KOPT-K1 (cell line): ENCODE results near the gene LAMA3.

Experiments
- H3K27ac ChIP-seq: fragments of 200-600 bp; sonication (generic); 2 replicates; pipeline ENCODE4 v1.5.1; 2016; ENCODE audit warnings: antibody characterized with exemption, mild to moderate bottlenecking, low read depth, low read length; ENCODE audit not compliant: poor library complexity, severe bottlenecking
- H3K36me3 ChIP-seq: fragments of 200-600 bp; sonication (generic); 2 replicates; pipeline ENCODE4 v1.5.1; 2017; ENCODE audit warnings: antibody characterized with exemption, mild to moderate bottlenecking, low read length, moderate library complexity; ENCODE audit not compliant: insufficient read depth
- H3K9me3 ChIP-seq: fragments of 200-600 bp; sonication (generic); 2 replicates; pipeline ENCODE4 v1.5.1; 2017; ENCODE audit warnings: antibody characterized with exemption, low read length, mild to moderate bottlenecking; ENCODE audit not compliant: insufficient read depth, poor library complexity, severe bottlenecking

LAMA3 gene

DNA sequence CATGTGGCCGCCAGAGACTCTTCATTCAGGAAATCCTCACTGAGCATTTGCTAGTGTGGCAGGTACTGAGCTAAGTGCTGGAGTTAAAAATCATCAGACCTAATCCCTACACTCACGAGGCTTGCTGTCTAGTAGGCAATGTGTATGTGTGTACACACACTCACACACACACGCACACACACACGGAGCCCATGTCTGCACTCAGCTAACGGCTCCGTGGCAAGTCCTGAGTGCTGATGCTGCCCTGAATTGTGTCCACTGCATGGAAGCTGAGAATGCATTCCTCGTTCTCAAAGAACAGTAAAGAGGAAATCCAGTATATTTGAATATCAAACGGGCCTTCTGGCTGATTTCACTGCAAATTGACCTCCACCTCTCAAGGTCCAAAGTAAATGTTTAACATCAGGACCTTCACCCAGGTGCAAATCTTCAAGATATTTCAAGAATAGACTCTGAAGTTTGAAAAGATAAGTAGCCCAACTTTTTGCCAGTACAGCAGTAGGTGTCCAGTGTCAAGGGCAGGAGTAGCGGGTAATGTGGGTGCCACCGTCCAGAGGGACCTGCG, 189.2 kb downstream of the LAMA3 start:
- H3K27ac ChIP-seq, result no peak overlapping the region
- no peaks in the 10 kb centered on the region for H3K36me3 ChIP-seq
- no peaks in the 10 kb centered on the region for H3K9me3 ChIP-seq

DNA sequence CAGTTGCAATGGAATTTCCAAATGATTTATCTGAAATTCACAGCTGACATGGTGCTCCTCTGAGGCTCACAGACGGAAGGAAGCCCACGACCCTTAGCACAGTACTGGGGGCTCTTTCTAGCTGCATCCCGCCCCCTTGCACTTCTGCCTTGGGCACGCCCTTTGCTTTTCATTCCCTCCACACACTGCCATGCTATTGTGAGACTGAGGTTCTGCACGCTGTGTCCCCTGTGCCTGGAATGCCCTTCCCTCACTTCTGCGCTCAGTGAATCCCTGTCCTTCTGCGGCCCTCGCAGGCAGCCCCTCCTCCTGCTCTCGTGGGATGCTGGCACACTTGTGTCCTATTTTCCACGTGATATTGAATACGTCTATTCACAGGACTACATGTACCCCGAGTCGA, 189.9 kb downstream of the LAMA3 start:
- no peak overlapping the region for H3K27ac ChIP-seq
- H3K36me3 ChIP-seq, result no peaks in the 10 kb centered on the region
- H3K9me3 ChIP-seq, result no peaks in the 10 kb centered on the region

- no peak overlapping the region for H3K27ac ChIP-seq
- no peaks in the 10 kb centered on the region for H3K36me3 ChIP-seq
- H3K9me3 ChIP-seq, result no peaks in the 10 kb centered on the region
Observed at GRCh38 chr18:23879544-23879943, 190.3 kb downstream of the LAMA3 start.

DNA sequence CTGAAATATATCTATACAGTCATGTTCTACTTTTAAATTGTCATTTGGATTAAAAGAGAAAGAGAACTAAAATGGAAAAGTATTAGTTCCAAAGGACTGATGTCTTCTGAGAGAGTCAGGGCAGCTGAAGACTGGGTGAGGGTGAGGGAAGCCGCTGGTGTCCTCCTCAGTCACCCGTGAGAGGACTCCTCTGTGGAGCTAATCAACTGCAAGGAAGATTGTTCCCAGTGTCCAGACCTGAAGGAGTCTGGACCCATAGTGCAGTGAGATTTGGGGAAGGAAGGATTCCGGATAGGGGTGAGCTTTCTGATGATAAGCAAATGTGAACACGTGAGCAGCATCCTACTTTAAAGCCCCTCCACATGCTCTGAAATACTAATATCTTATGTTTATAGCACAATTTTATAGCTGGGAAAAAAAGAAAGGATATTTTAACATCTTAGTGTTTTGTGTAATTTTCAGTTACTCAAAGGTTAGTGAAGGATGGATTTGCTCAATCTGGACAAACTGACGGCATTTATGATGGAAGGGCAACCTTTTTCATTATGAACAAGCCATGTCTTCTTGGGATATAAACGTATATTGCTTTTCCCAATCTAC, 190.8 kb downstream of the LAMA3 start:
- Histone ChIP-seq H3K27ac (no peak overlapping the region), H3K36me3 (no peaks in the 10 kb centered on the region), H3K9me3 (no peaks in the 10 kb centered on the region)

- Histone ChIP-seq H3K36me3 (no peaks in the 10 kb centered on the region), H3K27ac (no peak overlapping the region), H3K9me3 (no peaks in the 10 kb centered on the region)
Observed at GRCh38 chr18:23880931-23881617, 191.8 kb downstream of the LAMA3 start.

DNA sequence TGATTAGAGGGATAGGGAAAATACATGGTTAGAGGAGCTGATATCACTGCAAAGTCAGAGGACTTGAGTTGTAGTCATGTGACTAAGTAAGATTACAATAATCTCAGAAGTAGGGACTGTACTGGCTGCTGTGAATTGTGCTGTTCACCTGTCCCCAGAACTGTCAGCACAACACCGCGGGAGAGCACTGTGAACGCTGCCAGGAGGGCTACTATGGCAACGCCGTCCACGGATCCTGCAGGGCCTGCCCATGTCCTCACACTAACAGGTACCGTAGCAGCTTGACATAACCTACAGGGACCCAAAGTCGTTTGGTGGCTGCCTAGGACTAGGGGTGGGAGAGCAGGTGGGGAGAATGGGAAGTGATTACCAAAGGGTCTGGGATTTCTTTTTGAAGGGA, 192.5 kb downstream of the LAMA3 start:
- H3K36me3 ChIP-seq, result no peaks in the 10 kb centered on the region
- H3K27ac ChIP-seq, result no peak overlapping the region
- no peaks in the 10 kb centered on the region for H3K9me3 ChIP-seq

GRCh38 chr18:23882616-23883276, 193.5 kb downstream of the LAMA3 start:
- Histone ChIP-seq H3K9me3 (no peaks in the 10 kb centered on the region), H3K27ac (no peak overlapping the region), H3K36me3 (no peaks in the 10 kb centered on the region)

DNA sequence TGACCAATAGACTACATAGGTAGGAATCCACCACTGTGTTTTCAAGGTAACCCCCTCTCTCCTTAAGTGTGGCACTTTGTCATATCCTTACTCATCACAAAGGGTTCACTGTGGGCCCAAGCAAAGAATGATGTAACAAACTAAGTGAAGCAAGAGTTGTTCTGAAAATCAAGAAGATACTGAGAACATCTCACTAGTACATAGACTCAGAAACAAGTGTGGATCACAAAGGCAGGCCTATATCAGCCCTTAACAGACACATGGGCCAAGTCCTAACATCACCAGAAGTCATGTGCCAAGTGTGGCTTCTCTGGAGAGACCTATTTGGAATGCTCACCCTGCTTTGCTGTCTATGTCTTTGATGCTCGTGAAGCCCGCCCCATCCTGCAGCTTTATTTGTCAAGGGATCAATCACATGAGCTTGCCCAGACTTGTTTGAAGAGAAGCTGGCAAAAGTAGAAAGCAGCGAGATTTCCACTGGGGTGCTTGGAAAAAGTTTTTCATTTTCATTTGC, 194.1 kb downstream of the LAMA3 start:
- Histone ChIP-seq H3K27ac (no peak overlapping the region), H3K9me3 (peaks cover 4% of the 10 kb centered on the region), H3K36me3 (no peaks in the 10 kb centered on the region)

GRCh38 chr18:23884681-23885375, 195.6 kb downstream of the LAMA3 start:
- Histone ChIP-seq H3K36me3 (no peaks in the 10 kb centered on the region), H3K9me3 (peaks cover 7% of the 10 kb centered on the region), H3K27ac (no peak overlapping the region)

- H3K9me3 ChIP-seq, result peaks cover 7% of the 10 kb centered on the region
- no peak overlapping the region for H3K27ac ChIP-seq
- H3K36me3 ChIP-seq, result no peaks in the 10 kb centered on the region
Observed at GRCh38 chr18:23885750-23886149, 196.5 kb downstream of the LAMA3 start.

DNA sequence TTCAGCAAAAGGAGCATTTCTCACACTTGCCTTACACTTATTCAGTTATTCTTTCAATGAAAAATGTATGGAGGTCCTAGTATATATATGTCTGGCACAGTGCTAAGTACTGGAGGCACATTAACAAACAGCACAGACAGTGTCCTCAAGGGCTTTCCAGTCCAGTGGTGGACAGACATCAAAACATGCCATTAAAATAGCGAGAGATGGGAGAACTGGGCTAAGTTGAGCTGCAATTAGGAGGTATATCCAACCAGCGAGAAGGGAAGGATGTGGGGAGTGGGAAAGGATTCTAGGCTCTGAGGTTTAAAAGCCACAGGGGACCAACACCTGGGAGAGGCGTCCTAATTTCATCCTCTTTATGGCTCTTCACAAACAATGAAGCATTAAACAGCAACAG, 197.8 kb downstream of the LAMA3 start:
- H3K9me3 ChIP-seq, result peaks cover 7% of the 10 kb centered on the region
- H3K27ac ChIP-seq, result no peak overlapping the region
- H3K36me3 ChIP-seq, result no peaks in the 10 kb centered on the region

- no peak overlapping the region for H3K27ac ChIP-seq
- H3K36me3 ChIP-seq, result no peaks in the 10 kb centered on the region
Observed at GRCh38 chr18:23887493-23887892, 198.2 kb downstream of the LAMA3 start.

GRCh38 chr18:23888881-23889280, 199.6 kb downstream of the LAMA3 start:
- Histone ChIP-seq H3K27ac (no peak overlapping the region), H3K36me3 (no peaks in the 10 kb centered on the region), H3K9me3 (peaks cover 7% of the 10 kb centered on the region)

More at GRCh38 chr18:23887493-23887892, 198.2 kb downstream of the LAMA3 start:
- H3K9me3 ChIP-seq, result peaks cover 7% of the 10 kb centered on the region

GRCh38 chr18:23889907-23890306, 200.7 kb downstream of the LAMA3 start:
- peaks cover 7% of the 10 kb centered on the region for H3K9me3 ChIP-seq
- no peak overlapping the region for H3K27ac ChIP-seq
- no peaks in the 10 kb centered on the region for H3K36me3 ChIP-seq

- Histone ChIP-seq H3K36me3 (no peaks in the 10 kb centered on the region), H3K9me3 (peaks cover 7% of the 10 kb centered on the region), H3K27ac (no peak overlapping the region)
Observed at GRCh38 chr18:23890589-23890988, 201.3 kb downstream of the LAMA3 start.
